PC-3 (cell line): ENCODE measurements around the gene CNPY3. TPM values are rescaled to one million over a fixed set of nuclear protein-coding genes. Genes with fewer than 3 reads are reported as not detected.
"Not testable (repeated sequence)": the region's sequence is repeated elsewhere in the genome, so short reads cannot be mapped to it uniquely, and the experiment has no call there.

Experiments
- ATAC-seq: fragments of 200-7000 bp; cut with Tn5 transposase; 2 replicates; pipeline ENCODE4 v1.9.1; 2020; ENCODE audit warnings: mild to moderate bottlenecking, moderate library complexity
- BruUV-seq: library from RNA; stranded (reverse); fragments of 400-500 nt; replicated peaks from 2 replicates; lab custom pipeline; 2021; lab: Mats Ljungman, UMichigan
- CTCF ChIA-PET: fragments of 300-600 bp; sonication (Branson Sonifier 250); formaldehyde crosslinking; loops from one replicate; lab custom pipeline; 2022; ENCODE audit warnings: antibody characterized with exemption; lab: Charles Lee
- POLR2A ChIA-PET: fragments of 300-600 bp; sonication (Branson Sonifier 250); formaldehyde crosslinking; loops from one replicate; lab custom pipeline; 2022; ENCODE audit warnings: antibody characterized with exemption; ENCODE audit not compliant: unreplicated experiment; lab: Charles Lee
- DNase-seq: peaks from one replicate; pipeline ENCODE4 v3.0.0-alpha.2; 2015
- H2AFZ ChIP-seq: fragments of 300-600 bp; sonication (generic); 2 replicates; pipeline ENCODE4 v1.6.0; 2016; ENCODE audit warnings: antibody characterized with exemption, low read length
- H3F3A ChIP-seq: fragments of 300-600 bp; sonication (generic); one replicate; pipeline ENCODE4 v1.6.0; 2017; ENCODE audit warnings: antibody characterized with exemption, low read length, control low read depth, mild to moderate bottlenecking; ENCODE audit not compliant: unreplicated experiment
- H3K27ac ChIP-seq: fragments of 300-600 bp; sonication (generic); 2 replicates; pipeline ENCODE4 v1.5.1; 2016; ENCODE audit warnings: mild to moderate bottlenecking, low read length
- H3K27me3 ChIP-seq: fragments of 300-600 bp; sonication (generic); 2 replicates; pipeline ENCODE4 v1.6.1; 2016; ENCODE audit warnings: low read length, mixed read lengths
- H3K36me3 ChIP-seq: fragments of 300-600 bp; sonication (generic); 2 replicates; pipeline ENCODE4 v1.6.1; 2016; ENCODE audit warnings: low read depth, mixed run types, low read length, mixed read lengths
- H3K4me1 ChIP-seq: fragments of 300-600 bp; sonication (generic); 2 replicates; pipeline ENCODE4 v1.5.1; 2016; ENCODE audit warnings: low read length; ENCODE audit not compliant: insufficient read depth
- H3K4me2 ChIP-seq: fragments of 300-600 bp; sonication (generic); 2 replicates; pipeline ENCODE4 v1.6.0; 2016; ENCODE audit warnings: low read length
- H3K4me3 ChIP-seq: fragments of 300-600 bp; sonication (generic); 2 replicates; pipeline ENCODE4 v1.5.1; 2016; ENCODE audit warnings: mild to moderate bottlenecking, low read length, mixed read lengths
- H3K79me2 ChIP-seq: fragments of 300-600 bp; sonication (generic); 2 replicates; pipeline ENCODE4 v1.6.1; 2017; ENCODE audit warnings: low read length, mixed read lengths
- H3K9ac ChIP-seq: fragments of 300-600 bp; sonication (generic); 2 replicates; pipeline ENCODE4 v1.6.0; 2016; ENCODE audit warnings: mild to moderate bottlenecking, low read length
- H3K9me2 ChIP-seq: fragments of 300-600 bp; sonication (generic); replicated peaks from 2 replicates; pipeline ENCODE4 v1.6.1; 2016; ENCODE audit warnings: mixed run types, low read length, mixed read lengths
- H3K9me3 ChIP-seq: fragments of 300-600 bp; sonication (generic); 2 replicates; pipeline ENCODE4 v1.6.1; 2016; ENCODE audit warnings: low read length, mixed read lengths
- H4K20me1 ChIP-seq: fragments of 300-600 bp; sonication (generic); 2 replicates; pipeline ENCODE4 v1.6.1; 2016; ENCODE audit warnings: low read length, mixed read lengths
- CTCF ChIP-seq: fragments of 300-600 bp; sonication (generic); conservative IDR thresholded peaks from 2 replicates; pipeline ENCODE4 v1.5.1; 2017; ENCODE audit warnings: antibody characterized with exemption, low read depth, mild to moderate bottlenecking, low read length
- EZH2 ChIP-seq: fragments of 300-600 bp; sonication (generic); IDR thresholded peaks from one replicate; pipeline ENCODE4 v1.6.1; 2017; ENCODE audit warnings: antibody characterized with exemption, mild to moderate bottlenecking, low read length; ENCODE audit not compliant: unreplicated experiment
- EZH2phosphoT487 ChIP-seq: fragments of 300-600 bp; sonication (generic); IDR thresholded peaks from 2 replicates; pipeline ENCODE4 v1.6.1; 2018; ENCODE audit warnings: mild to moderate bottlenecking, antibody characterized with exemption, low read length, borderline replicate concordance
- intact Hi-C: fragments of 100-400 bp; cut with micrococcal nuclease; formaldehyde crosslinking; loops from 2 replicates; pipeline ENCODE4 v1.9.0; 2023
- total RNA-seq: library from RNA; depleted of rRNA; stranded (reverse); fragments of >200 nt; gene quantifications from 2 replicates; pipeline ENCODE4 v1.2.3, GENCODE V29; 2014

CNPY3 gene
- total RNA-seq, 1 experiment from 2014 or later, result 37.5 TPM

GRCh38 chr6:42942444-42942843 lies 13.2 kb downstream of the CNPY3 start:
- no peaks in the 10 kb centered on the region; the same call in 1 of the 2 replicates for H3K4me1 ChIP-seq
- CTCF ChIA-PET, result interaction anchor here (0.6 kb wide), 1 partner anchor 609 kb away, joined by 3 read pairs; no protein-coding TSS in a partner anchor
- H4K20me1 ChIP-seq, result no peaks in the 10 kb centered on the region
- H3K27ac ChIP-seq, result no peak overlapping the region
- no peaks in the 10 kb centered on the region for H3F3A ChIP-seq
- DNase-seq, result no peak
- no peak for ATAC-seq
- no peaks in the 10 kb centered on the region for H3K9me2 ChIP-seq
- no peak overlapping the region for H3K4me2 ChIP-seq
- H3K9ac ChIP-seq, result no peak overlapping the region
- no peaks in the 10 kb centered on the region for H3K27me3 ChIP-seq
- no peaks in the 10 kb centered on the region for H3K79me2 ChIP-seq
- H2AFZ ChIP-seq, result no peak overlapping the region
- H3K36me3 ChIP-seq, result no peaks in the 10 kb centered on the region
- POLR2A ChIA-PET, result no interaction called here
- TF ChIP-seq CTCF (no peak), EZH2phosphoT487 (no peak), EZH2 (no peak)
- BruUV-seq, result no TSS peak
- H3K9me3 ChIP-seq, result no peaks in the 10 kb centered on the region
- H3K4me3 ChIP-seq, result no peak overlapping the region
- intact Hi-C loops, result no loop called here

GRCh38 chr6:42947950-42948349 lies 18.7 kb downstream of the CNPY3 start:
- CTCF ChIA-PET, result no interaction called here
- no peak overlapping the region for H2AFZ ChIP-seq
- TF ChIP-seq EZH2, result no peak
- TF ChIP-seq CTCF, result no peak
- TF ChIP-seq EZH2phosphoT487, result no peak
- no peak overlapping the region for H3K4me2 ChIP-seq
- intact Hi-C loops, result no loop called here
- H3K4me3 ChIP-seq, result no peak overlapping the region
- no peak for ATAC-seq
- H3K9me2 ChIP-seq, result no peaks in the 10 kb centered on the region
- no TSS peak for BruUV-seq
- H4K20me1 ChIP-seq, result no peaks in the 10 kb centered on the region
- no peak overlapping the region for H3K27ac ChIP-seq
- no peaks in the 10 kb centered on the region for H3K79me2 ChIP-seq
- POLR2A ChIA-PET, result no interaction called here
- no peaks in the 10 kb centered on the region for H3K36me3 ChIP-seq
- H3F3A ChIP-seq, result no peaks in the 10 kb centered on the region
- no peaks in the 10 kb centered on the region for H3K27me3 ChIP-seq
- H3K9me3 ChIP-seq, result no peaks in the 10 kb centered on the region
- H3K4me1 ChIP-seq, result no peaks in the 10 kb centered on the region
- no peak overlapping the region for H3K9ac ChIP-seq
- DNase-seq, result no peak

- Histone ChIP-seq H3K9ac (no peak overlapping the region), H3K27me3 (no peaks in the 10 kb centered on the region), H3K79me2 (no peaks in the 10 kb centered on the region), H3K4me3 (no peak overlapping the region), H3K9me3 (no peaks in the 10 kb centered on the region), H3F3A (no peaks in the 10 kb centered on the region), H3K4me2 (no peak overlapping the region), H4K20me1 (no peaks in the 10 kb centered on the region), H3K4me1 (no peaks in the 10 kb centered on the region), H3K27ac (no peak overlapping the region), H2AFZ (no peak overlapping the region), H3K9me2 (no peaks in the 10 kb centered on the region), H3K36me3 (no peaks in the 10 kb centered on the region)
- ATAC-seq (no peak), DNase-seq (no peak)
- POLR2A ChIA-PET, result no interaction called here
- BruUV-seq, result no TSS peak
- intact Hi-C loops, result no loop called here
- TF ChIP-seq CTCF (no peak), EZH2phosphoT487 (no peak), EZH2 (no peak)
- CTCF ChIA-PET, result no interaction called here
Observed at GRCh38 chr6:42952389-42952788, 23.1 kb downstream of the CNPY3 start.

GRCh38 chr6:42954405-42954804 lies 25.1 kb downstream of the CNPY3 start:
- H3K9ac ChIP-seq, H2AFZ ChIP-seq, H3K4me1 ChIP-seq, POLR2A ChIA-PET, intact Hi-C loops, H4K20me1 ChIP-seq, H3F3A ChIP-seq, H3K79me2 ChIP-seq, BruUV-seq, H3K27me3 ChIP-seq, H3K27ac ChIP-seq, ATAC-seq, H3K4me3 ChIP-seq, DNase-seq, H3K36me3 ChIP-seq, H3K4me2 ChIP-seq, H3K9me3 ChIP-seq, H3K9me2 ChIP-seq, CTCF ChIA-PET: not testable (repeated sequence)
